PC-3 (cell line): ENCODE measurements around the gene MRPS7. TPM values are rescaled to one million over a fixed set of nuclear protein-coding genes. Genes with fewer than 3 reads are reported as not detected.

ENCODE experiments used
- ATAC-seq: fragments of 200-7000 bp; cut with Tn5 transposase; 2 replicates; pipeline ENCODE4 v1.9.1; 2020; ENCODE audit warnings: mild to moderate bottlenecking, moderate library complexity
- Bru-seq: library from RNA; stranded (reverse); fragments of 400-500 nt; gene quantifications from one replicate; lab custom pipeline; 2021; lab: Mats Ljungman, UMichigan
- BruChase-seq, 2 experiments: library from RNA; stranded (reverse); fragments of 400-500 nt; gene quantifications; one replicate each; lab custom pipeline; 2021; lab: Mats Ljungman, UMichigan
- BruUV-seq: library from RNA; stranded (reverse); fragments of 400-500 nt; replicated peaks from 2 replicates; lab custom pipeline; 2021; lab: Mats Ljungman, UMichigan
- CTCF ChIA-PET: fragments of 300-600 bp; sonication (Branson Sonifier 250); formaldehyde crosslinking; loops from one replicate; lab custom pipeline; 2022; ENCODE audit warnings: antibody characterized with exemption; lab: Charles Lee
- POLR2A ChIA-PET: fragments of 300-600 bp; sonication (Branson Sonifier 250); formaldehyde crosslinking; loops from one replicate; lab custom pipeline; 2022; ENCODE audit warnings: antibody characterized with exemption; ENCODE audit not compliant: unreplicated experiment; lab: Charles Lee
- DNase-seq: peaks from one replicate; pipeline ENCODE4 v3.0.0-alpha.2; 2015
- H2AFZ ChIP-seq: fragments of 300-600 bp; sonication (generic); 2 replicates; pipeline ENCODE4 v1.6.0; 2016; ENCODE audit warnings: antibody characterized with exemption, low read length
- H3F3A ChIP-seq: fragments of 300-600 bp; sonication (generic); one replicate; pipeline ENCODE4 v1.6.0; 2017; ENCODE audit warnings: antibody characterized with exemption, low read length, control low read depth, mild to moderate bottlenecking; ENCODE audit not compliant: unreplicated experiment
- H3K27ac ChIP-seq: fragments of 300-600 bp; sonication (generic); 2 replicates; pipeline ENCODE4 v1.5.1; 2016; ENCODE audit warnings: mild to moderate bottlenecking, low read length
- H3K27me3 ChIP-seq: fragments of 300-600 bp; sonication (generic); 2 replicates; pipeline ENCODE4 v1.6.1; 2016; ENCODE audit warnings: low read length, mixed read lengths
- H3K36me3 ChIP-seq: fragments of 300-600 bp; sonication (generic); 2 replicates; pipeline ENCODE4 v1.6.1; 2016; ENCODE audit warnings: low read depth, mixed run types, low read length, mixed read lengths
- H3K4me1 ChIP-seq: fragments of 300-600 bp; sonication (generic); 2 replicates; pipeline ENCODE4 v1.5.1; 2016; ENCODE audit warnings: low read length; ENCODE audit not compliant: insufficient read depth
- H3K4me2 ChIP-seq: fragments of 300-600 bp; sonication (generic); 2 replicates; pipeline ENCODE4 v1.6.0; 2016; ENCODE audit warnings: low read length
- H3K4me3 ChIP-seq: fragments of 300-600 bp; sonication (generic); 2 replicates; pipeline ENCODE4 v1.5.1; 2016; ENCODE audit warnings: mild to moderate bottlenecking, low read length, mixed read lengths
- H3K79me2 ChIP-seq: fragments of 300-600 bp; sonication (generic); 2 replicates; pipeline ENCODE4 v1.6.1; 2017; ENCODE audit warnings: low read length, mixed read lengths
- H3K9ac ChIP-seq: fragments of 300-600 bp; sonication (generic); 2 replicates; pipeline ENCODE4 v1.6.0; 2016; ENCODE audit warnings: mild to moderate bottlenecking, low read length
- H3K9me2 ChIP-seq: fragments of 300-600 bp; sonication (generic); replicated peaks from 2 replicates; pipeline ENCODE4 v1.6.1; 2016; ENCODE audit warnings: mixed run types, low read length, mixed read lengths
- H3K9me3 ChIP-seq: fragments of 300-600 bp; sonication (generic); 2 replicates; pipeline ENCODE4 v1.6.1; 2016; ENCODE audit warnings: low read length, mixed read lengths
- H4K20me1 ChIP-seq: fragments of 300-600 bp; sonication (generic); 2 replicates; pipeline ENCODE4 v1.6.1; 2016; ENCODE audit warnings: low read length, mixed read lengths
- EZH2 ChIP-seq: fragments of 300-600 bp; sonication (generic); IDR thresholded peaks from one replicate; pipeline ENCODE4 v1.6.1; 2017; ENCODE audit warnings: antibody characterized with exemption, mild to moderate bottlenecking, low read length; ENCODE audit not compliant: unreplicated experiment
- EZH2phosphoT487 ChIP-seq: fragments of 300-600 bp; sonication (generic); IDR thresholded peaks from 2 replicates; pipeline ENCODE4 v1.6.1; 2018; ENCODE audit warnings: mild to moderate bottlenecking, antibody characterized with exemption, low read length, borderline replicate concordance
- intact Hi-C: fragments of 100-400 bp; cut with micrococcal nuclease; formaldehyde crosslinking; loops from 2 replicates; pipeline ENCODE4 v1.9.0; 2023
- long read RNA-seq: library from polyadenylated mRNA; unstranded; transcript quantifications from one replicate; pipeline ENCODE4 v2.0.0, GENCODE V29; 2021; ENCODE audit not compliant: unreplicated experiment
- total RNA-seq: library from RNA; depleted of rRNA; stranded (reverse); fragments of >200 nt; gene quantifications from 2 replicates; pipeline ENCODE4 v1.2.3, GENCODE V29; 2014; rRNA removed
- TF ChIP-seq, protein P1 (sequence below): fragments of 300-600 bp; sonication (generic); conservative IDR thresholded peaks from 2 replicates; pipeline ENCODE4 v1.5.1; 2017; ENCODE audit warnings: antibody characterized with exemption, low read depth, mild to moderate bottlenecking, low read length

Gene MRPS7
- 112 and 144 TPM in 2 replicates for total RNA-seq
- percentile 92 among the genes with signal in this experiment for Bru-seq, nascent RNA
- percentile 96 among the genes with signal in this experiment for BruChase-seq, experiment 1, labeled RNA remaining after a 6-hour chase
- percentile 91 among the genes with signal in this experiment for BruChase-seq, experiment 2, labeled RNA remaining after a 2-hour chase
- long read RNA-seq, transcript MRPS7-203 (4 exons, 1,638 nt) = minor isoform, 16 of 211 reads
- long read RNA-seq, transcript MRPS7-201 (5 exons, 1,406 nt) = major isoform, 161 of 211 reads
- long read RNA-seq, partial matches to known transcripts = 22 of 211 reads
- long read RNA-seq, other reads (novel, unspliced or antisense) = 10 of 211 reads

- peak; percentile 95 for ATAC-seq
- ChIA-PET CTCF (interaction anchor here (0.5 to 4.4 kb wide), 6 partner anchors 8 to 90 kb away, joined by 3 to 27 read pairs (median 3); partner anchors contain the start of genes MIF4GD and SLC25A19), POLR2A (interaction anchor here (0.6 to 2.3 kb wide), 6 partner anchors 9 to 70 kb away, joined by 3 to 25 read pairs (median 3); partner anchors contain the start of genes MIF4GD and SLC25A19)
- Histone ChIP-seq H3K9me2 (no peaks in the 10 kb centered on the region), H3K4me1 (peaks cover 21% of the 10 kb centered on the region), H3K36me3 (peaks cover 19% of the 10 kb centered on the region), H4K20me1 (no peaks in the 10 kb centered on the region), H3K27me3 (no peaks in the 10 kb centered on the region), H2AFZ (peak within 1 kb of the TSS; percentile 83), H3K79me2 (peaks cover 63% of the 10 kb centered on the region), H3K27ac (peak within 1 kb of the TSS; percentile 88), H3K9ac (peak within 1 kb of the TSS; percentile 98), H3K4me3 (peak within 1 kb of the TSS; percentile 96), H3K9me3 (no peaks in the 10 kb centered on the region), H3F3A (no peaks in the 10 kb centered on the region), H3K4me2 (peak within 1 kb of the TSS; percentile 95)
- DNase-seq = peak; percentile 97
- TF ChIP-seq EZH2 (no peak), EZH2phosphoT487 (no peak)
- TF ChIP-seq, protein P1, sequence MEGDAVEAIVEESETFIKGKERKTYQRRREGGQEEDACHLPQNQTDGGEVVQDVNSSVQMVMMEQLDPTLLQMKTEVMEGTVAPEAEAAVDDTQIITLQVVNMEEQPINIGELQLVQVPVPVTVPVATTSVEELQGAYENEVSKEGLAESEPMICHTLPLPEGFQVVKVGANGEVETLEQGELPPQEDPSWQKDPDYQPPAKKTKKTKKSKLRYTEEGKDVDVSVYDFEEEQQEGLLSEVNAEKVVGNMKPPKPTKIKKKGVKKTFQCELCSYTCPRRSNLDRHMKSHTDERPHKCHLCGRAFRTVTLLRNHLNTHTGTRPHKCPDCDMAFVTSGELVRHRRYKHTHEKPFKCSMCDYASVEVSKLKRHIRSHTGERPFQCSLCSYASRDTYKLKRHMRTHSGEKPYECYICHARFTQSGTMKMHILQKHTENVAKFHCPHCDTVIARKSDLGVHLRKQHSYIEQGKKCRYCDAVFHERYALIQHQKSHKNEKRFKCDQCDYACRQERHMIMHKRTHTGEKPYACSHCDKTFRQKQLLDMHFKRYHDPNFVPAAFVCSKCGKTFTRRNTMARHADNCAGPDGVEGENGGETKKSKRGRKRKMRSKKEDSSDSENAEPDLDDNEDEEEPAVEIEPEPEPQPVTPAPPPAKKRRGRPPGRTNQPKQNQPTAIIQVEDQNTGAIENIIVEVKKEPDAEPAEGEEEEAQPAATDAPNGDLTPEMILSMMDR = no peak
- intact Hi-C loops = loop anchor here (1.0 kb wide), 1 partner anchor 9 kb away; no protein-coding TSS in a partner anchor
- no TSS peak for BruUV-seq
These were observed at the start of gene MRPS7, which contains the start of gene GGA3 for GRCh38 chr17:75261336-75262111. Gene MRPS7 (plus strand): TSS chr17:75261879. CDS start chr17:75261901, 22 bp downstream. Gene GGA3 (minus strand): TSS chr17:75261606. CDS start chr17:75261587, 19 bp downstream.

DNA sequence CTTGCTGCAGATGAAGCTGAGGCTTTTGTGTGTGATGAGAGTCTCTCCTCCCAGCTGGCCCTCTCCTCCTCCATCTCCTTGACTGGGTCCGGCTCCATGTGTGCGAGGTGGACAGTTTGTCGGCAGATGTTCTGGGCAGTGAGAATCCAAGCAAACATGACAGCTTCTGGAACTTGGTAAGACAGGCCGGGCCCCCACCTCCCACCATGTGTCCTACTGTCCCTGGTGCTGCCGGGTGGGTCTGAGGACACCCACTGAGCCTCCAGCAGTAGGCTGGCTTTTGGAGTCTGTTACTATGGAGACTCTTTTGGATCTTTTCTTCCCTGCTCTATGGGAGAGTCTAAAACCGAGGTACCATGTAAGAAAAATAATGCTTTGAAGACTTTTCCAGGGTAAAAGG is 43.5 kb upstream of the MRPS7 start:
- no peaks in the 10 kb centered on the region for H3K9me3 ChIP-seq
- ATAC-seq = no peak
- no peak overlapping the region for H3K9ac ChIP-seq
- H4K20me1 ChIP-seq = no peaks in the 10 kb centered on the region
- no peak overlapping the region for H3K4me3 ChIP-seq
- peaks cover 63% of the 10 kb centered on the region for H3K36me3 ChIP-seq
- no peaks in the 10 kb centered on the region for H3F3A ChIP-seq
- H3K27ac ChIP-seq = no peak overlapping the region
- no peaks in the 10 kb centered on the region for H3K4me1 ChIP-seq
- H2AFZ ChIP-seq = no peak overlapping the region
- H3K79me2 ChIP-seq = no peaks in the 10 kb centered on the region; the same call in 1 of the 2 replicates
- H3K4me2 ChIP-seq = no peak overlapping the region
- ChIA-PET POLR2A (no interaction called here), CTCF (no interaction called here)
- no TSS peak for BruUV-seq
- no peaks in the 10 kb centered on the region for H3K9me2 ChIP-seq
- no peaks in the 10 kb centered on the region for H3K27me3 ChIP-seq
- intact Hi-C loops = no loop called here
- no peak for DNase-seq
- no peak for TF ChIP-seq EZH2
- TF ChIP-seq, protein P1 = no peak
